GM12878 (cell line): ENCODE measurements around the gene HIRIP3. TPM values are rescaled to one million over a fixed set of nuclear protein-coding genes. Genes with fewer than 3 reads are reported as not detected.

ENCODE experiments used
- ATAC-seq: fragments of 200-7000 bp; cut with Tn5 transposase; 3 replicates; pipeline ENCODE4 v1.9.1; 2020; ENCODE audit warnings: mild to moderate bottlenecking, moderate library complexity
- BruUV-seq: library from RNA; stranded (reverse); fragments of 400-500 nt; replicated peaks from 2 replicates; lab custom pipeline; 2021; lab: Mats Ljungman, UMichigan
- CTCF ChIA-PET: fragments of 300-600 bp; sonication (Branson Sonifier 250); formaldehyde crosslinking; extraction: SDS; loops from one replicate; lab custom pipeline; 2021; ENCODE audit warnings: inconsistent platforms; lab: Yijun Ruan, JAX
- POLR2A ChIA-PET: fragments of 350-600 bp; formaldehyde crosslinking; extraction: SDS; loops from one replicate; lab custom pipeline; 2021; ENCODE audit warnings: inconsistent platforms; lab: Charles Lee
- RAD21 ChIA-PET: fragments of 300-600 bp; sonication (Branson Sonifier 250); formaldehyde crosslinking; loops from one replicate; lab custom pipeline; 2023; ENCODE audit warnings: antibody characterized with exemption; ENCODE audit not compliant: unreplicated experiment; lab: Charles Lee
- SMC1A ChIA-PET: fragments of 300-600 bp; sonication (Branson Sonifier 250); formaldehyde crosslinking; loops from one replicate; lab custom pipeline; 2023; ENCODE audit not compliant: unreplicated experiment, uncharacterized antibody; lab: Charles Lee
- DNase-seq: peaks from one replicate; pipeline ENCODE4 v3.0.0-alpha.2; 2011; ENCODE audit warnings: low read depth, low spot score
- FAIRE-seq: peaks from 3 replicates; lab custom pipeline; 2011; peaks lifted over from hg19 to GRCh38; lab: Jason Lieb, UNC
- H2AFZ ChIP-seq: 2 replicates; pipeline ENCODE4 v1.6.0; 2011; ENCODE audit warnings: low read depth, low read length, control low read depth; ENCODE audit not compliant: control insufficient read depth
- H3K27ac ChIP-seq: 2 replicates; pipeline ENCODE4 v1.5.1; 2011; ENCODE audit warnings: control low read depth; ENCODE audit not compliant: control insufficient read depth, insufficient read depth
- H3K27me3 ChIP-seq, 2 experiments: replicated peaks in 1 of 2; 2 replicates each; pipeline versions ENCODE4 v1.6.0 to v1.6.1; 2011; ENCODE audit warnings: low read length in 1 of 2; ENCODE audit not compliant: control insufficient read depth in 2 of 2, insufficient read depth in 2 of 2
- H3K36me3 ChIP-seq, 2 experiments: 2 replicates each; pipeline ENCODE4 v1.5.1; 2011; ENCODE audit warnings: low read length in 1 of 2; ENCODE audit not compliant: control insufficient read depth in 2 of 2, insufficient read depth in 2 of 2
- H3K4me1 ChIP-seq: 2 replicates; pipeline ENCODE4 v1.6.1; 2011; ENCODE audit warnings: mild to moderate bottlenecking, low read length, moderate library complexity, mixed read lengths; ENCODE audit not compliant: control insufficient read depth, insufficient read depth
- H3K4me2 ChIP-seq: 2 replicates; pipeline ENCODE4 v1.6.0; 2011; ENCODE audit warnings: control low read depth; ENCODE audit not compliant: control insufficient read depth, insufficient read depth
- H3K4me3 ChIP-seq: fragments of 200-600 bp; sonication (generic); 2 replicates; pipeline ENCODE4 v1.5.1; 2016
- H3K79me2 ChIP-seq: 2 replicates; pipeline ENCODE4 v1.6.0; 2011; ENCODE audit warnings: low read length; ENCODE audit not compliant: control insufficient read depth, insufficient read depth
- H3K9ac ChIP-seq: 2 replicates; pipeline ENCODE4 v1.8.0; 2011; ENCODE audit warnings: low read length, control low read depth, mixed read lengths; ENCODE audit not compliant: control insufficient read depth, insufficient read depth
- H3K9me3 ChIP-seq: replicated peaks from 3 replicates; pipeline ENCODE4 v1.5.1; 2011; ENCODE audit warnings: mild to moderate bottlenecking, low read length; ENCODE audit not compliant: control insufficient read depth, insufficient read depth
- H4K20me1 ChIP-seq: 2 replicates; pipeline ENCODE4 v1.6.0; 2011; ENCODE audit not compliant: control insufficient read depth, insufficient read depth
- ETV6 ChIP-seq, 2 experiments: fragments of 450-650 bp in 1 of 2; IDR thresholded peaks in 1 of 2; conservative IDR thresholded peaks in 1 of 2; 2 replicates each; pipeline ENCODE4 v1.6.1; 2014; ENCODE audit warnings: antibody characterized with exemption in 1 of 2, borderline replicate concordance in 1 of 2, low read depth in 1 of 2, mild to moderate bottlenecking in 1 of 2, moderate library complexity in 1 of 2
- RELA ChIP-seq: fragments of 450-650 bp; IDR thresholded peaks from 2 replicates; pipeline ENCODE4 v1.8.0; 2014; ENCODE audit warnings: borderline replicate concordance; ENCODE audit not compliant: partially characterized antibody
- SIN3A ChIP-seq: IDR thresholded peaks from 2 replicates; pipeline ENCODE4 v1.6.1; 2012; ENCODE audit warnings: low read depth, low read length, improper control_type of control experiment
- SMAD1 ChIP-seq: fragments of 450-650 bp; IDR thresholded peaks from 2 replicates; pipeline ENCODE4 v1.6.1; 2018; ENCODE audit warnings: mild to moderate bottlenecking, low read depth; ENCODE audit not compliant: partially characterized antibody
- STAT1 ChIP-seq: fragments of 450-650 bp; conservative IDR thresholded peaks from 2 replicates; pipeline ENCODE4 v1.6.1; 2014; ENCODE audit warnings: antibody characterized with exemption, mild to moderate bottlenecking
- TBL1XR1 ChIP-seq: IDR thresholded peaks from 2 replicates; pipeline ENCODE4 v1.6.1; 2012; ENCODE audit warnings: low read depth, low read length, improper control_type of control experiment
- WGBS: methylation state at CpG from one replicate; pipeline ENCODE4 v1.1.6; 2016; ENCODE audit warnings: low lambda C conversion rate; ENCODE audit not compliant: insufficient replicate concordance, insufficient coverage; ENCODE audit errors: missing lambda C conversion rate; 5-methylcytosine and 5-hydroxymethylcytosine counted together
- in situ Hi-C: fragments of 300-500 bp; cut with MboI; formaldehyde crosslinking; loops from 9 replicates; pipeline ENCODE4 v1.14.3; 2018; ENCODE audit warnings: mixed read lengths
- intact Hi-C: fragments of 100-400 bp; cut with micrococcal nuclease; formaldehyde crosslinking; loops from one replicate; pipeline ENCODE4 v1.14.2; 2022; ENCODE audit not compliant: unreplicated experiment
- polyA plus RNA-seq, 11 experiments: library from polyadenylated mRNA; depleted of rRNA in 4 of 11; unstranded in 6 of 11; stranded (reverse) in 5 of 11; fragments of >200 nt; fragmentation: Nextera tagmentation in 4 of 11; fragmentation: Illumina TruSeq in 1 of 11; extraction: Ambion mirVana in 4 of 11; extraction: Trizol in 1 of 11; gene quantifications; 1 replicate in 1 of 11; 2 replicates in 10 of 11; pipeline versions ENCODE4 v1.2.1 to v1.2.3, GENCODE V29; 2011 to 2016; ENCODE audit warnings: inconsistent platforms in 2 of 11, missing spikeins in 2 of 11, low read depth in 1 of 11
- total RNA-seq, 4 experiments: library from RNA; depleted of rRNA in 3 of 4; stranded (reverse); fragments of >200 nt in 3 of 4; fragmentation: Illumina TruSeq in 1 of 4; extraction: Trizol in 1 of 4; gene quantifications; 2 replicates each; pipeline versions ENCODE4 v1.2.1 to v1.2.3, GENCODE V29; 2013 to 2021
- TF ChIP-seq, protein P1 (sequence below): fragments of 450-650 bp; IDR thresholded peaks from 2 replicates; pipeline ENCODE4 v1.6.1; 2017; ENCODE audit warnings: mild to moderate bottlenecking, moderate library complexity
- TF ChIP-seq, protein P2 (sequence below): fragments of 450-650 bp; IDR thresholded peaks from 2 replicates; pipeline ENCODE4 v1.6.1; 2017; ENCODE audit warnings: mild to moderate bottlenecking, low read depth, inconsistent platforms; ENCODE audit not compliant: poor library complexity, severe bottlenecking
- TF ChIP-seq, protein P3 (sequence below): fragments of 450-650 bp; IDR thresholded peaks from 2 replicates; pipeline ENCODE4 v1.6.1; 2014; ENCODE audit warnings: mild to moderate bottlenecking
- TF ChIP-seq, protein P4 (sequence below): fragments of 450-650 bp; IDR thresholded peaks from 2 replicates; pipeline ENCODE4 v1.6.1; 2017; ENCODE audit warnings: mild to moderate bottlenecking, moderate library complexity

The HIRIP3 gene
- total and polyA plus RNA-seq, 10 of the 15 experiments (the other 5 are each of a cell fraction or from before 2014, with no cell fraction given): 4.1 to 43.5 (median 23.9) TPM

DNA sequence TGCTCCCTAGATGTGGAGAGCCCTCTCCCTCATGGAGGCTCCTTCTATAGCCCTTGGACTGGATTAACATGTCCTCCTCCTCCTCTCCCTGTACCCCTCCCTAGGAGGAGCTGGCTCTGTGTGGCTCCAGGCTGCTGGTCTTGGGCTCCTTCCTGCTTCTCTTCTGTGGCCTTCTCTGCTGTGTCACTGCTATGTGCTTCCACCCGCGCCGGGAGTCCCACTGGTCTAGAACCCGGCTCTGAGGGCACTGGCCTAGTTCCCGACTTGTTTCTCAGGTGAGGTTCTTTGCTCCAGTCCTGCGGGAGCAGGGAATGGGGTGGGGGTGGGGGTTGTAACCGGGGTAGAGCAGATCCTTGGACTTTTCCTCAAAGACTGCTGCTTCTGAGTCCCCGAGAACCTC, 24.1 kb downstream of the HIRIP3 start (continued):
- TF ChIP-seq, protein P1, sequence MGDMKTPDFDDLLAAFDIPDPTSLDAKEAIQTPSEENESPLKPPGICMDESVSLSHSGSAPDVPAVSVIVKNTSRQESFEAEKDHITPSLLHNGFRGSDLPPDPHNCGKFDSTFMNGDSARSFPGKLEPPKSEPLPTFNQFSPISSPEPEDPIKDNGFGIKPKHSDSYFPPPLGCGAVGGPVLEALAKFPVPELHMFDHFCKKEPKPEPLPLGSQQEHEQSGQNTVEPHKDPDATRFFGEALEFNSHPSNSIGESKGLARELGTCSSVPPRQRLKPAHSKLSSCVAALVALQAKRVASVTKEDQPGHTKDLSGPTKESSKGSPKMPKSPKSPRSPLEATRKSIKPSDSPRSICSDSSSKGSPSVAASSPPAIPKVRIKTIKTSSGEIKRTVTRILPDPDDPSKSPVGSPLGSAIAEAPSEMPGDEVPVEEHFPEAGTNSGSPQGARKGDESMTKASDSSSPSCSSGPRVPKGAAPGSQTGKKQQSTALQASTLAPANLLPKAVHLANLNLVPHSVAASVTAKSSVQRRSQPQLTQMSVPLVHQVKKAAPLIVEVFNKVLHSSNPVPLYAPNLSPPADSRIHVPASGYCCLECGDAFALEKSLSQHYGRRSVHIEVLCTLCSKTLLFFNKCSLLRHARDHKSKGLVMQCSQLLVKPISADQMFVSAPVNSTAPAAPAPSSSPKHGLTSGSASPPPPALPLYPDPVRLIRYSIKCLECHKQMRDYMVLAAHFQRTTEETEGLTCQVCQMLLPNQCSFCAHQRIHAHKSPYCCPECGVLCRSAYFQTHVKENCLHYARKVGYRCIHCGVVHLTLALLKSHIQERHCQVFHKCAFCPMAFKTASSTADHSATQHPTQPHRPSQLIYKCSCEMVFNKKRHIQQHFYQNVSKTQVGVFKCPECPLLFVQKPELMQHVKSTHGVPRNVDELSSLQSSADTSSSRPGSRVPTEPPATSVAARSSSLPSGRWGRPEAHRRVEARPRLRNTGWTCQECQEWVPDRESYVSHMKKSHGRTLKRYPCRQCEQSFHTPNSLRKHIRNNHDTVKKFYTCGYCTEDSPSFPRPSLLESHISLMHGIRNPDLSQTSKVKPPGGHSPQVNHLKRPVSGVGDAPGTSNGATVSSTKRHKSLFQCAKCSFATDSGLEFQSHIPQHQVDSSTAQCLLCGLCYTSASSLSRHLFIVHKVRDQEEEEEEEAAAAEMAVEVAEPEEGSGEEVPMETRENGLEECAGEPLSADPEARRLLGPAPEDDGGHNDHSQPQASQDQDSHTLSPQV: no peak
- TF ChIP-seq TBL1XR1: no peak
- TF ChIP-seq, protein P2, sequence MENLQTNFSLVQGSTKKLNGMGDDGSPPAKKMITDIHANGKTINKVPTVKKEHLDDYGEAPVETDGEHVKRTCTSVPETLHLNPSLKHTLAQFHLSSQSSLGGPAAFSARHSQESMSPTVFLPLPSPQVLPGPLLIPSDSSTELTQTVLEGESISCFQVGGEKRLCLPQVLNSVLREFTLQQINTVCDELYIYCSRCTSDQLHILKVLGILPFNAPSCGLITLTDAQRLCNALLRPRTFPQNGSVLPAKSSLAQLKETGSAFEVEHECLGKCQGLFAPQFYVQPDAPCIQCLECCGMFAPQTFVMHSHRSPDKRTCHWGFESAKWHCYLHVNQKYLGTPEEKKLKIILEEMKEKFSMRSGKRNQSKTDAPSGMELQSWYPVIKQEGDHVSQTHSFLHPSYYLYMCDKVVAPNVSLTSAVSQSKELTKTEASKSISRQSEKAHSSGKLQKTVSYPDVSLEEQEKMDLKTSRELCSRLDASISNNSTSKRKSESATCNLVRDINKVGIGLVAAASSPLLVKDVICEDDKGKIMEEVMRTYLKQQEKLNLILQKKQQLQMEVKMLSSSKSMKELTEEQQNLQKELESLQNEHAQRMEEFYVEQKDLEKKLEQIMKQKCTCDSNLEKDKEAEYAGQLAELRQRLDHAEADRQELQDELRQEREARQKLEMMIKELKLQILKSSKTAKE: no peak

DNA sequence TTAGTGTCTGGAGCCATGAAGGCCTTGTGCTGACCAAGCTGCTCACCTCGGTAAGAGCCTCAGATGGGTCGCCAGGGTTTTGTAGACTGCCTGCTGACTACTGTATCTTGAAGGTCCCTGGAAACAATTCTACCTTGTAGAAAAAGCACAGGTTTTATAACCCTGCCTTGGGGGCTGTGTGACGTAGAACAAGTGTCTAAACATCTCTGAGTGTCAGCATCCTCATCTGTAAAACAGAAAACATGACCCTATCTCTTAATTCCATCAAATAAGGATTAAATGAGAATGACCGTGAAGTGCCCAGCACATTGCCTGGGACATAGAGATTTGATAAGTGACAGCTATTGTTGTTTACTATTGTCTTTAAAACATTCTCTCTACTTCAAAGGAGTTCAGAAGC, 27.2 kb downstream of the HIRIP3 start:
- no peak for DNase-seq
- Histone ChIP-seq H3K9me3 (no peaks in the 10 kb centered on the region; the same call in 2 of the 3 replicates), H3K4me3 (no peak overlapping the region), H3K27me3 (no peaks in the 10 kb centered on the region), H2AFZ (no peak overlapping the region), H3K4me2 (no peak overlapping the region), H3K9ac (no peak overlapping the region), H3K79me2 (no peaks in the 10 kb centered on the region), H3K4me1 (no peaks in the 10 kb centered on the region), H4K20me1 (no peaks in the 10 kb centered on the region), H3K27ac (no peak overlapping the region), H3K36me3 (no peaks in the 10 kb centered on the region; a peak in 2 of 4 replicates)
- ChIA-PET CTCF (no interaction called here), SMC1A (no interaction called here), POLR2A (no interaction called here), RAD21 (no interaction called here)
- no TSS peak for BruUV-seq
- no peak for ATAC-seq
- intact Hi-C loops: no loop called here
- no peak for FAIRE-seq
- 100% methylated on average over 4 of the region's 4 CpGs for WGBS
- in situ Hi-C loops: no loop called here
- no peak for TF ChIP-seq ETV6 (conservative IDR thresholded peaks at IDR 0.05 in 1 of 2, IDR thresholded peaks at IDR 0.05 in 1 of 2; ENCODE audit: borderline replicate concordance in 1 of 2, low read depth in 1 of 2)
- no peak for TF ChIP-seq STAT1
- TF ChIP-seq SIN3A: no peak
- TF ChIP-seq, protein P3, sequence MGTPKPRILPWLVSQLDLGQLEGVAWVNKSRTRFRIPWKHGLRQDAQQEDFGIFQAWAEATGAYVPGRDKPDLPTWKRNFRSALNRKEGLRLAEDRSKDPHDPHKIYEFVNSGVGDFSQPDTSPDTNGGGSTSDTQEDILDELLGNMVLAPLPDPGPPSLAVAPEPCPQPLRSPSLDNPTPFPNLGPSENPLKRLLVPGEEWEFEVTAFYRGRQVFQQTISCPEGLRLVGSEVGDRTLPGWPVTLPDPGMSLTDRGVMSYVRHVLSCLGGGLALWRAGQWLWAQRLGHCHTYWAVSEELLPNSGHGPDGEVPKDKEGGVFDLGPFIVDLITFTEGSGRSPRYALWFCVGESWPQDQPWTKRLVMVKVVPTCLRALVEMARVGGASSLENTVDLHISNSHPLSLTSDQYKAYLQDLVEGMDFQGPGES: no peak
- no peak for TF ChIP-seq RELA
- TF ChIP-seq, protein P4, sequence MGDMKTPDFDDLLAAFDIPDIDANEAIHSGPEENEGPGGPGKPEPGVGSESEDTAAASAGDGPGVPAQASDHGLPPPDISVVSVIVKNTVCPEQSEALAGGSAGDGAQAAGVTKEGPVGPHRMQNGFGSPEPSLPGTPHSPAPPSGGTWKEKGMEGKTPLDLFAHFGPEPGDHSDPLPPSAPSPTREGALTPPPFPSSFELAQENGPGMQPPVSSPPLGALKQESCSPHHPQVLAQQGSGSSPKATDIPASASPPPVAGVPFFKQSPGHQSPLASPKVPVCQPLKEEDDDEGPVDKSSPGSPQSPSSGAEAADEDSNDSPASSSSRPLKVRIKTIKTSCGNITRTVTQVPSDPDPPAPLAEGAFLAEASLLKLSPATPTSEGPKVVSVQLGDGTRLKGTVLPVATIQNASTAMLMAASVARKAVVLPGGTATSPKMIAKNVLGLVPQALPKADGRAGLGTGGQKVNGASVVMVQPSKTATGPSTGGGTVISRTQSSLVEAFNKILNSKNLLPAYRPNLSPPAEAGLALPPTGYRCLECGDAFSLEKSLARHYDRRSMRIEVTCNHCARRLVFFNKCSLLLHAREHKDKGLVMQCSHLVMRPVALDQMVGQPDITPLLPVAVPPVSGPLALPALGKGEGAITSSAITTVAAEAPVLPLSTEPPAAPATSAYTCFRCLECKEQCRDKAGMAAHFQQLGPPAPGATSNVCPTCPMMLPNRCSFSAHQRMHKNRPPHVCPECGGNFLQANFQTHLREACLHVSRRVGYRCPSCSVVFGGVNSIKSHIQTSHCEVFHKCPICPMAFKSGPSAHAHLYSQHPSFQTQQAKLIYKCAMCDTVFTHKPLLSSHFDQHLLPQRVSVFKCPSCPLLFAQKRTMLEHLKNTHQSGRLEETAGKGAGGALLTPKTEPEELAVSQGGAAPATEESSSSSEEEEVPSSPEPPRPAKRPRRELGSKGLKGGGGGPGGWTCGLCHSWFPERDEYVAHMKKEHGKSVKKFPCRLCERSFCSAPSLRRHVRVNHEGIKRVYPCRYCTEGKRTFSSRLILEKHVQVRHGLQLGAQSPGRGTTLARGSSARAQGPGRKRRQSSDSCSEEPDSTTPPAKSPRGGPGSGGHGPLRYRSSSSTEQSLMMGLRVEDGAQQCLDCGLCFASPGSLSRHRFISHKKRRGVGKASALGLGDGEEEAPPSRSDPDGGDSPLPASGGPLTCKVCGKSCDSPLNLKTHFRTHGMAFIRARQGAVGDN: no peak
- TF ChIP-seq SMAD1: no peak
